B cell (primary cell): Measurements from ENCODE around the gene CDC14A.

Experiments used
- EZH2 ChIP-seq: IDR thresholded peaks from 2 replicates; pipeline ENCODE4 v1.6.1; 2012; ENCODE audit warnings: borderline replicate concordance, low read depth, mild to moderate bottlenecking, moderate library complexity, low read length; ENCODE audit not compliant: insufficient read depth, poor library complexity, severe bottlenecking
- TF ChIP-seq, protein P1 (sequence below): fragments of 200-600 bp; IDR thresholded peaks from one replicate; pipeline ENCODE4 v1.8.0; 2022; ENCODE audit warnings: antibody characterized with exemption, mild to moderate bottlenecking

DNA sequence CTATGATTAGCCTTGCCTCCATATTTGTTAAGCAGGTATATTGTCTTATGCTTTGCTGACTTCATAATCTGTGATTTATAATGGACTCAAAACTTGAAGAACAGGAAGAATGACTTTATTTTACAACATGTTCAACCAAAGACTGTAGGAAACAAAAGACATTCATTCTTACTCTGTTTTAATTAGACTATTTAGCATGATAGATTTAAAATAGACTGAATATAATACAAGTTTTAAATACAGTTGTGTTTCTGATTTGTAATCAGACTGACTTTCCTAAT, 63.1 kb downstream of the CDC14A start:
- TF ChIP-seq, protein P1, sequence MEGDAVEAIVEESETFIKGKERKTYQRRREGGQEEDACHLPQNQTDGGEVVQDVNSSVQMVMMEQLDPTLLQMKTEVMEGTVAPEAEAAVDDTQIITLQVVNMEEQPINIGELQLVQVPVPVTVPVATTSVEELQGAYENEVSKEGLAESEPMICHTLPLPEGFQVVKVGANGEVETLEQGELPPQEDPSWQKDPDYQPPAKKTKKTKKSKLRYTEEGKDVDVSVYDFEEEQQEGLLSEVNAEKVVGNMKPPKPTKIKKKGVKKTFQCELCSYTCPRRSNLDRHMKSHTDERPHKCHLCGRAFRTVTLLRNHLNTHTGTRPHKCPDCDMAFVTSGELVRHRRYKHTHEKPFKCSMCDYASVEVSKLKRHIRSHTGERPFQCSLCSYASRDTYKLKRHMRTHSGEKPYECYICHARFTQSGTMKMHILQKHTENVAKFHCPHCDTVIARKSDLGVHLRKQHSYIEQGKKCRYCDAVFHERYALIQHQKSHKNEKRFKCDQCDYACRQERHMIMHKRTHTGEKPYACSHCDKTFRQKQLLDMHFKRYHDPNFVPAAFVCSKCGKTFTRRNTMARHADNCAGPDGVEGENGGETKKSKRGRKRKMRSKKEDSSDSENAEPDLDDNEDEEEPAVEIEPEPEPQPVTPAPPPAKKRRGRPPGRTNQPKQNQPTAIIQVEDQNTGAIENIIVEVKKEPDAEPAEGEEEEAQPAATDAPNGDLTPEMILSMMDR = no peak
- TF ChIP-seq EZH2 = no peak
